HEK293 (cell line): ENCODE measurements around the gene FYB2.

Experiments
- KLF10 ChIP-seq: fragments of 450-650 bp; IDR thresholded peaks from 2 replicates; pipeline ENCODE4 v1.5.1; 2018; ENCODE audit warnings: missing biosample characterization, mild to moderate bottlenecking, missing genetic modification characterization
- REST ChIP-seq: fragments of 450-650 bp; formaldehyde crosslinking; IDR thresholded peaks from 2 replicates; pipeline ENCODE4 v1.5.1; 2016; ENCODE audit warnings: missing biosample characterization, missing genetic modification characterization
- SP2 ChIP-seq: fragments of 450-650 bp; formaldehyde crosslinking; IDR thresholded peaks from 2 replicates; pipeline ENCODE4 v1.5.1; 2016; ENCODE audit warnings: missing biosample characterization, missing genetic modification characterization
- TCF7L2 ChIP-seq: IDR thresholded peaks from 2 replicates; pipeline ENCODE4 v1.6.1; 2011; ENCODE audit warnings: low read depth, mild to moderate bottlenecking, inconsistent platforms, low read length, moderate library complexity, borderline replicate concordance
- ZBTB7A ChIP-seq: fragments of 450-650 bp; formaldehyde crosslinking; IDR thresholded peaks from 2 replicates; pipeline ENCODE4 v1.5.1; 2016; ENCODE audit warnings: low read depth, missing biosample characterization, missing genetic modification characterization
- ZBTB8A ChIP-seq: fragments of 450-650 bp; formaldehyde crosslinking; IDR thresholded peaks from 2 replicates; pipeline ENCODE4 v1.5.1; 2016; ENCODE audit warnings: missing biosample characterization, missing genetic modification characterization
- ZNF138 ChIP-seq: fragments of 450-650 bp; formaldehyde crosslinking; IDR thresholded peaks from 2 replicates; pipeline ENCODE4 v1.5.1; 2016; ENCODE audit warnings: missing biosample characterization, missing genetic modification characterization, borderline replicate concordance
- ZNF473 ChIP-seq: fragments of 450-650 bp; formaldehyde crosslinking; IDR thresholded peaks from 2 replicates; pipeline ENCODE4 v1.5.1; 2017; ENCODE audit warnings: missing biosample characterization, missing genetic modification characterization
- TF ChIP-seq, protein P1 (sequence below): fragments of 450-650 bp; formaldehyde crosslinking; IDR thresholded peaks from 2 replicates; pipeline ENCODE4 v1.5.1; 2016; ENCODE audit warnings: missing biosample characterization, missing genetic modification characterization

DNA sequence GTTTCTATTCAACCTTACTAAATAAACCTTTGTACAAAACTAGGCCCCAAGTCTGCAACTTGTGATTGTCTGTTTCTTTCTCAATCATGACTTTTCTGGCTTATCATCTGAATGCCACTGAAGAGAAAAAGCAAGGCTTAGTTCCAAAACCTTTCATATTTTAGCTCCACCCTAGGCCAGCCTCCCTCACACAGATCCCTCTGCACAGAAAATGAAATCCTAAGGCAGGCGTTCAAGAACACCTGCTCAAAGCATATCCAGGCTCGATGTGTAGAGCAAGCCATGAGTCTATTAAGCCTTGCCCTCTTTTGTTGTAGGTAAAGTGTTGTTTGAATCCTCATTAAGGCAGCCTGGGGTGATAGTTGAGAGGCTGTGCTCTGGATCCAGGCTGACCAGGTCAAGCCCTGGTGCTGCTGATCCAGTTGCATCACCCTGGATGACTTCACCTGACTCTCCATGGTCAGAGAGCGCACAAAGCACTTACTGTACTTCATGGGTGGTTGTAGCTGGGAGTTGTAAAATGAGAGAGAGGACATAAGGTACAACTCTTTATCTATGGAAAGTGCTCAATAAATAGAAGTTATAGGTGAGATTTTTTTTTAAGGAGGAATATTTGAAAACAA, 39.0 kb downstream of the FYB2 start:
- TF ChIP-seq ZNF138 (tag by site-specific recombination) (no peak), REST (no peak), ZNF473 (tag by site-specific recombination) (no peak), ZBTB8A (no peak), ZBTB7A (tag by site-specific recombination) (no peak), KLF10 (tag by site-specific recombination) (no peak), SP2 (no peak), TCF7L2 (no peak)
- TF ChIP-seq, protein P1, sequence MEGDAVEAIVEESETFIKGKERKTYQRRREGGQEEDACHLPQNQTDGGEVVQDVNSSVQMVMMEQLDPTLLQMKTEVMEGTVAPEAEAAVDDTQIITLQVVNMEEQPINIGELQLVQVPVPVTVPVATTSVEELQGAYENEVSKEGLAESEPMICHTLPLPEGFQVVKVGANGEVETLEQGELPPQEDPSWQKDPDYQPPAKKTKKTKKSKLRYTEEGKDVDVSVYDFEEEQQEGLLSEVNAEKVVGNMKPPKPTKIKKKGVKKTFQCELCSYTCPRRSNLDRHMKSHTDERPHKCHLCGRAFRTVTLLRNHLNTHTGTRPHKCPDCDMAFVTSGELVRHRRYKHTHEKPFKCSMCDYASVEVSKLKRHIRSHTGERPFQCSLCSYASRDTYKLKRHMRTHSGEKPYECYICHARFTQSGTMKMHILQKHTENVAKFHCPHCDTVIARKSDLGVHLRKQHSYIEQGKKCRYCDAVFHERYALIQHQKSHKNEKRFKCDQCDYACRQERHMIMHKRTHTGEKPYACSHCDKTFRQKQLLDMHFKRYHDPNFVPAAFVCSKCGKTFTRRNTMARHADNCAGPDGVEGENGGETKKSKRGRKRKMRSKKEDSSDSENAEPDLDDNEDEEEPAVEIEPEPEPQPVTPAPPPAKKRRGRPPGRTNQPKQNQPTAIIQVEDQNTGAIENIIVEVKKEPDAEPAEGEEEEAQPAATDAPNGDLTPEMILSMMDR (tag by site-specific recombination) = no peak
